Endothelial cell of umbilical vein (primary cell): ENCODE results near the gene TRAF3. TPM values are rescaled to one million over a fixed set of nuclear protein-coding genes. Genes with fewer than 3 reads are reported as not detected.

Experiments used
- BruUV-seq: library from RNA; stranded (reverse); fragments of 400-500 nt; replicated peaks from 2 replicates; lab custom pipeline; 2021; lab: Mats Ljungman, UMichigan
- CTCF ChIA-PET: fragments of 300-600, 350-600 bp; sonication (Branson Sonifier 250); formaldehyde crosslinking; loops from one replicate; lab custom pipeline; 2021; ENCODE audit warnings: antibody characterized with exemption, inconsistent platforms; lab: Charles Lee
- POLR2A ChIA-PET: fragments of 300-600, 350-600 bp; sonication (Branson Sonifier 250); formaldehyde crosslinking; loops from one replicate; lab custom pipeline; 2021; ENCODE audit warnings: antibody characterized with exemption, inconsistent platforms; lab: Charles Lee
- DNase-seq: peaks from one replicate; pipeline ENCODE4 v3.0.0-alpha.2; 2011; ENCODE audit warnings: low read depth, low spot score
- FAIRE-seq: peaks from 2 replicates; lab custom pipeline; 2011; peaks lifted over from hg19 to GRCh38; lab: Jason Lieb, UNC
- H2AFZ ChIP-seq: 2 replicates; pipeline ENCODE4 v1.6.0; 2012; ENCODE audit warnings: low read depth, low read length, control low read depth, inconsistent platforms
- H3K27ac ChIP-seq: 2 replicates; pipeline ENCODE4 v1.5.1; 2011; ENCODE audit warnings: low read depth, mild to moderate bottlenecking, control low read depth, low read length, moderate library complexity; ENCODE audit not compliant: insufficient read depth
- H3K27me3 ChIP-seq, 2 experiments: 2 replicates each; pipeline versions ENCODE4 v1.6.0 to v1.6.1; 2011; ENCODE audit warnings: low read length in 2 of 2, mixed read lengths in 1 of 2; ENCODE audit not compliant: control insufficient read depth in 2 of 2, insufficient read depth in 2 of 2
- H3K36me3 ChIP-seq, 2 experiments: 2 replicates in 1 of 2; 3 replicates in 1 of 2; pipeline ENCODE4 v1.5.1; 2011; ENCODE audit warnings: low read length in 2 of 2, mild to moderate bottlenecking in 1 of 2, moderate library complexity in 1 of 2; ENCODE audit not compliant: control insufficient read depth in 2 of 2, insufficient read depth in 2 of 2; ENCODE audit errors: extremely low read depth in 1 of 2
- H3K4me1 ChIP-seq: 3 replicates; pipeline ENCODE4 v1.5.1; 2011; ENCODE audit warnings: mild to moderate bottlenecking, low read length; ENCODE audit not compliant: control insufficient read depth, insufficient read depth; ENCODE audit errors: extremely low read depth
- H3K4me2 ChIP-seq: 2 replicates; pipeline ENCODE4 v1.6.1; 2011; ENCODE audit warnings: low read length, control low read depth, mixed read lengths; ENCODE audit not compliant: insufficient read depth
- H3K4me3 ChIP-seq, 3 experiments: fragments of 200-600 bp in 1 of 3; sonication (generic), shearing (Covaris generic) in 1 of 3; replicated peaks in 1 of 3; 2 replicates each; pipeline ENCODE4 v1.5.1; 2011 to 2016; ENCODE audit warnings: control low read depth in 3 of 3, low read length in 3 of 3, mild to moderate bottlenecking in 2 of 3, inconsistent platforms in 1 of 3, low read depth in 1 of 3, moderate library complexity in 1 of 3; ENCODE audit not compliant: insufficient read depth in 1 of 3
- H3K79me2 ChIP-seq: 2 replicates; pipeline ENCODE4 v1.6.0; 2012; ENCODE audit warnings: low read length, inconsistent platforms; ENCODE audit not compliant: control insufficient read depth, insufficient read depth
- H3K9ac ChIP-seq: replicated peaks from 2 replicates; pipeline ENCODE3; 2011; ENCODE audit warnings: low read length, control low read depth; ENCODE audit not compliant: insufficient read depth; ENCODE audit errors: extremely low read depth
- H3K9me1 ChIP-seq: replicated peaks from 3 replicates; pipeline ENCODE4 v1.6.0; 2011; ENCODE audit warnings: mild to moderate bottlenecking, low read length; ENCODE audit not compliant: control insufficient read depth, insufficient read depth; ENCODE audit errors: extremely low read depth
- H3K9me3 ChIP-seq: replicated peaks from 2 replicates; pipeline ENCODE4 v1.5.1; 2012; ENCODE audit warnings: low read length, inconsistent platforms; ENCODE audit not compliant: control insufficient read depth, insufficient read depth
- H4K20me1 ChIP-seq: replicated peaks from 2 replicates; pipeline ENCODE3; 2011; ENCODE audit warnings: mild to moderate bottlenecking, low read length; ENCODE audit not compliant: control insufficient read depth, insufficient read depth; ENCODE audit errors: extremely low read depth
- EZH2 ChIP-seq: IDR thresholded peaks from 2 replicates; pipeline ENCODE4 v1.6.1; 2012; ENCODE audit warnings: borderline replicate concordance, low read depth, mild to moderate bottlenecking, moderate library complexity, low read length, inconsistent platforms; ENCODE audit not compliant: severe bottlenecking
- FOS ChIP-seq: IDR thresholded peaks from 2 replicates; pipeline ENCODE4 v1.6.1; 2011; ENCODE audit warnings: mild to moderate bottlenecking, low read length, moderate library complexity, borderline replicate concordance; ENCODE audit not compliant: insufficient read depth
- GATA2 ChIP-seq: IDR thresholded peaks from 2 replicates; pipeline ENCODE4 v1.7.0; 2011; ENCODE audit warnings: low read depth, mild to moderate bottlenecking, moderate library complexity, mixed read lengths, low read length; ENCODE audit not compliant: insufficient read length, insufficient read depth
- JUN ChIP-seq: IDR thresholded peaks from 2 replicates; pipeline ENCODE4 v1.6.1; 2011; ENCODE audit warnings: borderline replicate concordance, low read depth; ENCODE audit not compliant: insufficient read length, insufficient read depth
- MYC ChIP-seq: IDR thresholded peaks from one replicate; pipeline ENCODE4 v1.6.1; 2011; ENCODE audit warnings: mild to moderate bottlenecking, low read depth, low read length
- POLR2AphosphoS5 ChIP-seq: IDR thresholded peaks from 2 replicates; pipeline ENCODE4 v1.6.1; 2012; ENCODE audit warnings: low read depth, mild to moderate bottlenecking, control low read depth, low read length, moderate library complexity; ENCODE audit not compliant: insufficient read depth
- dilution Hi-C: fragments of 300-500 bp; cut with MboI; formaldehyde crosslinking; loops from one replicate; pipeline ENCODE4 v1.15.0; 2019; ENCODE audit warnings: low sequenced_read_pairs; ENCODE audit not compliant: extremely low pct_ligation_motif_present
- intact Hi-C: fragments of 100-400 bp; cut with micrococcal nuclease; formaldehyde crosslinking; loops from one replicate; pipeline ENCODE4 v1.10.0; 2022
- polyA plus RNA-seq, 4 experiments: library from polyadenylated mRNA; depleted of rRNA in 3 of 4; stranded (reverse) in 3 of 4; unstranded in 1 of 4; fragments of >200 nt; gene quantifications; 2 replicates each; pipeline versions ENCODE4 v1.2.1 to v1.2.3, GENCODE V29; 2011 to 2012; ENCODE audit warnings: missing spikeins in 1 of 4
- total RNA-seq: library from RNA; stranded (reverse); gene quantifications from 2 replicates; pipeline ENCODE4 v1.2.3, GENCODE V29; 2021
- TF ChIP-seq, protein P1 (sequence below): IDR thresholded peaks from 2 replicates; pipeline ENCODE4 v1.6.1; 2011; ENCODE audit not compliant: insufficient read depth, insufficient read length

The TRAF3 gene
- total and polyA plus RNA-seq, 2 donors (not counting 3 experiments of a cell fraction or from before 2014, with no cell fraction given), result 14.4 to 27.6 TPM

DNA sequence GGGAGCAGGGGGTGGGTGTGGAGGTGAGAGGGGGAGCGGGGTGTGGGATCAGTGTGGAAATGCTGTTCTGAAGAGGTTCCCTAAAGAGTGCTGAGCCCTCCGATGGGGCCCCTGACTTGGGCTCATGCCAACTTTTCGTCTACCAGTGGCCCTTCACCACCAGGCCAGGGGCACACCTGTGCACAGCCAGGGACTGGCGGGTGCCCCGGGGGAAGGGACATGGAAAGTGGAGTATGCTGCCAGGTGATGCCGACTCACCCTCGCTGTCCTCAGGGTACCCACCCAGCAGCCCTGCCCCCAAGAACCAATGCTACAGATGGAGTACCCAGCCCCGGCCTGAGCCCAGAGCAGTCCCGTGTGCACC is 171.4 kb downstream of the TRAF3 start:
- H3K4me3 ChIP-seq, result no peak overlapping the region
- CTCF ChIA-PET, result interaction anchor here (1.3 kb wide), 1 partner anchor 254 kb away, joined by 4 read pairs; no protein-coding TSS in a partner anchor

GRCh38 chr14:102949062-102949800 is 172.0 kb downstream of the TRAF3 start:
- dilution Hi-C loops, result no loop called here
- no peak overlapping the region for H2AFZ ChIP-seq
- H3K4me1 ChIP-seq, result no peaks in the 10 kb centered on the region
- no peaks in the 10 kb centered on the region for H4K20me1 ChIP-seq
- DNase-seq (no peak), FAIRE-seq (no peak)
- intact Hi-C loops, result no loop called here
- peaks cover 30 to 72% of the 10 kb centered on the region in 2 experiments for H3K36me3 ChIP-seq
- no peak for TF ChIP-seq POLR2AphosphoS5
- no peak for TF ChIP-seq EZH2
- TF ChIP-seq JUN, result no peak
- no peak overlapping the region for H3K4me2 ChIP-seq
- H3K9me3 ChIP-seq, result no peaks in the 10 kb centered on the region
- H3K4me3 ChIP-seq, result no peak overlapping the region
- no peaks in the 10 kb centered on the region for H3K27me3 ChIP-seq
- CTCF ChIA-PET, result interaction anchor here (0.7 to 1.3 kb wide), 3 partner anchors 254 to 511 kb away, joined by 3 to 4 read pairs (median 3); no protein-coding TSS in a partner anchor
- BruUV-seq, result no TSS peak
- POLR2A ChIA-PET, result no interaction called here
- H3K9ac ChIP-seq, result no peak overlapping the region
- no peaks in the 10 kb centered on the region for H3K79me2 ChIP-seq
- H3K9me1 ChIP-seq, result no peaks in the 10 kb centered on the region
- H3K27ac ChIP-seq, result no peak overlapping the region

More for the DNA sequence above, 171.4 kb downstream of the TRAF3 start:
- H3K79me2 ChIP-seq, result no peaks in the 10 kb centered on the region
- no peaks in the 10 kb centered on the region for H3K9me3 ChIP-seq
- no peaks in the 10 kb centered on the region for H3K9me1 ChIP-seq
- no TSS peak for BruUV-seq
- dilution Hi-C loops (no loop called here), intact Hi-C loops (no loop called here)
- TF ChIP-seq JUN, result no peak
- no peak for TF ChIP-seq FOS
- no peak for TF ChIP-seq MYC
- no peak for TF ChIP-seq GATA2
- TF ChIP-seq, protein P1, sequence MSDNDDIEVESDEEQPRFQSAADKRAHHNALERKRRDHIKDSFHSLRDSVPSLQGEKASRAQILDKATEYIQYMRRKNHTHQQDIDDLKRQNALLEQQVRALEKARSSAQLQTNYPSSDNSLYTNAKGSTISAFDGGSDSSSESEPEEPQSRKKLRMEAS, result no peak
- no peak for TF ChIP-seq EZH2
- no peak for TF ChIP-seq POLR2AphosphoS5
- H4K20me1 ChIP-seq, result no peaks in the 10 kb centered on the region
- DNase-seq (no peak), FAIRE-seq (no peak)
- no peak overlapping the region for H2AFZ ChIP-seq
- no peak overlapping the region for H3K27ac ChIP-seq
- H3K27me3 ChIP-seq, result no peaks in the 10 kb centered on the region
- H3K4me2 ChIP-seq, result no peak overlapping the region
- POLR2A ChIA-PET, result no interaction called here
- H3K9ac ChIP-seq, result no peak overlapping the region
- peaks cover 29 to 74% of the 10 kb centered on the region in 2 experiments for H3K36me3 ChIP-seq
- H3K4me1 ChIP-seq, result no peaks in the 10 kb centered on the region
